ENCODE results near the gene RNASEH2B. TPM values are rescaled to one million over a fixed set of nuclear protein-coding genes. Genes with fewer than 3 reads are reported as not detected.

The RNASEH2B gene
- total and polyA plus RNA-seq, 2 experiments from 2014 or later: 39.0 to 64.8 TPM

DNA sequence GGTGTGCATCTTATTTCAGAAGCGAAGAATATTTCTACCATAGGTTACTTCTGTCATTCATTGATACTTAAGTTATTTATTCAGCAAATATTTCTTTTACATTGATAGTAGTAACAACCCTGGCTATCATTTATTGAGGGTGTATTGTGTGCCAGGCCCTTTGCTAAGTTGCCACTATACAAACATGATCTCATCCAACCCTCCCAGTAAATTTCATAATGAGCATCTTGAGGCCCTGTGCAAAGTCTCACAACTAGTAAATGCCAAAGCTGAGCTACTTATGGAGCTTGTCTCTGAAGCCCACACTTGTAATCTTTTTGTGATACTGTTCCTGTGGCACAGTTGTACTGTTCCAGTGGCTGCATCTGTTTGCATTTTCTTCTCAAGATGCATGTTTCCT, 36.1 kb downstream of the RNASEH2B start:
- no peak for DNase-seq (ENCODE audit: low spot score)
- Histone ChIP-seq H2AFZ (no peak overlapping the region), H3K27me3 (ENCODE audit: insufficient read depth) (no peaks in the 10 kb centered on the region), H3F3A (replicated peaks; ENCODE audit: low read depth) (no peaks in the 10 kb centered on the region), H3K4me1 (ENCODE audit: insufficient read depth) (no peaks in the 10 kb centered on the region), H4K20me1 (replicated peaks; ENCODE audit: insufficient read depth) (no peaks in the 10 kb centered on the region), H3K79me2 (replicated peaks; ENCODE audit: insufficient read depth) (no peaks in the 10 kb centered on the region), H3K9me2 (ENCODE audit: insufficient read depth) (no peaks in the 10 kb centered on the region), H3K4me3 (no peak overlapping the region), H3K36me3 (ENCODE audit: insufficient read depth) (no peaks in the 10 kb centered on the region), H3K27ac (ENCODE audit: low read depth) (no peak overlapping the region), H3K4me2 (no peak overlapping the region)
- H3K9me3 Mint-ChIP-seq: no peaks in the 10 kb centered on the region
- peaks cover 7% of the 10 kb centered on the region for H3K27me3 Mint-ChIP-seq (ENCODE audit: insufficient read depth, low read depth, poor library complexity)
- no peaks in the 10 kb centered on the region for H3K36me3 Mint-ChIP-seq (ENCODE audit: low read depth)
- peaks cover 3% of the 10 kb centered on the region; the same call in 1 of the 3 replicates for H3K4me1 Mint-ChIP-seq
- H3K4me3 Mint-ChIP-seq: no peak overlapping the region
- no peak overlapping the region for H3K27ac Mint-ChIP-seq
- no peak for ATAC-seq
- TF ChIP-seq JUNB (IDR thresholded peaks at IDR 0.05; ENCODE audit: unreplicated experiment) (no peak), STAT1 (IDR thresholded peaks at IDR 0.05; ENCODE audit: unreplicated experiment) (no peak), EZH2phosphoT487 (IDR thresholded peaks at IDR 0.05; ENCODE audit: unreplicated experiment) (no peak), ZNF462 (CRISPR knock-in tag; IDR thresholded peaks at IDR 0.05) (no peak), ZNF114 (CRISPR knock-in tag; IDR thresholded peaks at IDR 0.05) (no peak), NANOG (IDR thresholded peaks at IDR 0.05; ENCODE audit: borderline replicate concordance) (no peak), EZH2 (IDR thresholded peaks at IDR 0.05; ENCODE audit: low read depth, unreplicated experiment) (no peak), CREB1 (CRISPR knock-in tag; IDR thresholded peaks at IDR 0.05; ENCODE audit: low read depth) (no peak), ZNF331 (CRISPR knock-in tag; IDR thresholded peaks at IDR 0.05; ENCODE audit: low read depth) (no peak), REST (IDR thresholded peaks at IDR 0.05; ENCODE audit: unreplicated experiment) (no peak), POLR2AphosphoS5 (IDR thresholded peaks at IDR 0.05; ENCODE audit: low read depth) (no peak)
- TF ChIP-seq, protein P1, sequence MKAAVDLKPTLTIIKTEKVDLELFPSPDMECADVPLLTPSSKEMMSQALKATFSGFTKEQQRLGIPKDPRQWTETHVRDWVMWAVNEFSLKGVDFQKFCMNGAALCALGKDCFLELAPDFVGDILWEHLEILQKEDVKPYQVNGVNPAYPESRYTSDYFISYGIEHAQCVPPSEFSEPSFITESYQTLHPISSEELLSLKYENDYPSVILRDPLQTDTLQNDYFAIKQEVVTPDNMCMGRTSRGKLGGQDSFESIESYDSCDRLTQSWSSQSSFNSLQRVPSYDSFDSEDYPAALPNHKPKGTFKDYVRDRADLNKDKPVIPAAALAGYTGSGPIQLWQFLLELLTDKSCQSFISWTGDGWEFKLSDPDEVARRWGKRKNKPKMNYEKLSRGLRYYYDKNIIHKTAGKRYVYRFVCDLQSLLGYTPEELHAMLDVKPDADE (IDR thresholded peaks at IDR 0.05): no peak
- TF ChIP-seq, protein P2, sequence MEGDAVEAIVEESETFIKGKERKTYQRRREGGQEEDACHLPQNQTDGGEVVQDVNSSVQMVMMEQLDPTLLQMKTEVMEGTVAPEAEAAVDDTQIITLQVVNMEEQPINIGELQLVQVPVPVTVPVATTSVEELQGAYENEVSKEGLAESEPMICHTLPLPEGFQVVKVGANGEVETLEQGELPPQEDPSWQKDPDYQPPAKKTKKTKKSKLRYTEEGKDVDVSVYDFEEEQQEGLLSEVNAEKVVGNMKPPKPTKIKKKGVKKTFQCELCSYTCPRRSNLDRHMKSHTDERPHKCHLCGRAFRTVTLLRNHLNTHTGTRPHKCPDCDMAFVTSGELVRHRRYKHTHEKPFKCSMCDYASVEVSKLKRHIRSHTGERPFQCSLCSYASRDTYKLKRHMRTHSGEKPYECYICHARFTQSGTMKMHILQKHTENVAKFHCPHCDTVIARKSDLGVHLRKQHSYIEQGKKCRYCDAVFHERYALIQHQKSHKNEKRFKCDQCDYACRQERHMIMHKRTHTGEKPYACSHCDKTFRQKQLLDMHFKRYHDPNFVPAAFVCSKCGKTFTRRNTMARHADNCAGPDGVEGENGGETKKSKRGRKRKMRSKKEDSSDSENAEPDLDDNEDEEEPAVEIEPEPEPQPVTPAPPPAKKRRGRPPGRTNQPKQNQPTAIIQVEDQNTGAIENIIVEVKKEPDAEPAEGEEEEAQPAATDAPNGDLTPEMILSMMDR (conservative IDR thresholded peaks at IDR 0.05; ENCODE audit: low read depth in 2 of 2): no peak

All from GM23338 (cell line).